HepG2 (cell line): ENCODE measurements around the gene C5orf47. TPM values are rescaled to one million over a fixed set of nuclear protein-coding genes. Genes with fewer than 3 reads are reported as not detected.

Source experiments
- ADNP ChIP-seq: sonication (generic); formaldehyde crosslinking; IDR thresholded peaks from 2 replicates; pipeline ENCODE4 v1.4.0; 2020; ENCODE audit warnings: missing genetic modification reagents
- ATF7-NPFF ChIP-seq: sonication (generic); formaldehyde crosslinking; IDR thresholded peaks from 2 replicates; pipeline ENCODE4 v1.8.1; 2023; ENCODE audit warnings: mild to moderate bottlenecking, low read depth, missing genetic modification reagents, moderate library complexity
- EHMT2 ChIP-seq: fragments of 200-600 bp; sonication (generic); IDR thresholded peaks from 2 replicates; pipeline ENCODE4 v1.7.0; 2017; ENCODE audit warnings: antibody characterized with exemption, low read depth, low read length, borderline replicate concordance
- HOXA5 ChIP-seq: sonication (generic); formaldehyde crosslinking; IDR thresholded peaks from 2 replicates; pipeline ENCODE4 v1.4.0; 2020; ENCODE audit warnings: missing genetic modification reagents
- MTF1 ChIP-seq: sonication (generic); formaldehyde crosslinking; IDR thresholded peaks from 2 replicates; pipeline ENCODE4 v1.5.0; 2020; ENCODE audit warnings: missing genetic modification reagents
- PITX1 ChIP-seq: sonication (generic); formaldehyde crosslinking; IDR thresholded peaks from 2 replicates; pipeline ENCODE4 v1.5.1; 2020; ENCODE audit warnings: mild to moderate bottlenecking, missing genetic modification reagents
- SETDB1 ChIP-seq: sonication (generic); formaldehyde crosslinking; IDR thresholded peaks from 2 replicates; pipeline ENCODE4 v1.5.1; 2020; ENCODE audit warnings: missing genetic modification reagents, mild to moderate bottlenecking, borderline replicate concordance
- TAF15 ChIP-seq: fragments of 200-400 bp; formaldehyde crosslinking; IDR thresholded peaks from one replicate; pipeline ENCODE4 v1.6.1; 2018; ENCODE audit warnings: mild to moderate bottlenecking, low read depth, low read length; ENCODE audit not compliant: poor library complexity, severe bottlenecking
- ZBTB8A ChIP-seq: sonication (generic); formaldehyde crosslinking; IDR thresholded peaks from 2 replicates; pipeline ENCODE4 v1.4.0; 2020; ENCODE audit warnings: mild to moderate bottlenecking, low read depth, missing genetic modification reagents, borderline replicate concordance
- ZMYM4 ChIP-seq: sonication (generic); formaldehyde crosslinking; IDR thresholded peaks from 2 replicates; pipeline ENCODE4 v1.8.1; 2023; ENCODE audit warnings: mild to moderate bottlenecking, missing genetic modification reagents
- ZNF547 ChIP-seq: sonication (generic); formaldehyde crosslinking; IDR thresholded peaks from 2 replicates; pipeline ENCODE4 v1.5.1; 2020; ENCODE audit warnings: mild to moderate bottlenecking, missing genetic modification reagents
- ZNF570 ChIP-seq: sonication (generic); formaldehyde crosslinking; IDR thresholded peaks from 2 replicates; pipeline ENCODE4 v1.4.0; 2020; ENCODE audit warnings: mild to moderate bottlenecking, missing genetic modification reagents, borderline replicate concordance
- ZNF619 ChIP-seq: sonication (generic); formaldehyde crosslinking; IDR thresholded peaks from 2 replicates; pipeline ENCODE4 v1.4.0; 2020; ENCODE audit warnings: mild to moderate bottlenecking, missing genetic modification reagents
- ZNF674 ChIP-seq: sonication (generic); formaldehyde crosslinking; IDR thresholded peaks from 2 replicates; pipeline ENCODE4 v1.5.0; 2020; ENCODE audit warnings: low read depth, mild to moderate bottlenecking, missing genetic modification reagents
- polyA plus RNA-seq, 8 experiments: library from polyadenylated mRNA; depleted of rRNA in 3 of 8; stranded (reverse) in 7 of 8; unstranded in 1 of 8; fragments of >200 nt; fragmentation: Illumina TruSeq in 4 of 8; extraction: Trizol in 4 of 8; gene quantifications; 2 replicates each; pipeline versions ENCODE4 v1.2.1 to v1.2.3, GENCODE V29; 2011 to 2016; ENCODE audit warnings: low read depth in 4 of 8, missing spikeins in 1 of 8, mixed read lengths in 1 of 8; ENCODE audit not compliant: insufficient read depth in 1 of 8
- total RNA-seq, 5 experiments: library from RNA; depleted of rRNA; stranded (reverse); fragments of >200 nt; fragmentation: Illumina TruSeq; extraction: Trizol; gene quantifications; 2 replicates each; pipeline ENCODE4 v1.2.3, GENCODE V29; 2016; ENCODE audit warnings: low read depth in 1 of 5
- TF ChIP-seq, protein P1 (sequence below): sonication (generic); formaldehyde crosslinking; IDR thresholded peaks from 2 replicates; pipeline ENCODE4 v1.8.1; 2023; ENCODE audit warnings: mild to moderate bottlenecking, missing genetic modification reagents, borderline replicate concordance
- TF ChIP-seq, protein P2 (sequence below): sonication (generic); formaldehyde crosslinking; IDR thresholded peaks from 2 replicates; pipeline ENCODE4 v1.5.1; 2020; ENCODE audit warnings: missing genetic modification reagents, mild to moderate bottlenecking, borderline replicate concordance
- TF ChIP-seq, protein P3 (sequence below): sonication (generic); formaldehyde crosslinking; conservative IDR thresholded peaks from 2 replicates; pipeline ENCODE4 v1.4.0; 2020; ENCODE audit warnings: missing genetic modification reagents
- TF ChIP-seq, protein P4 (sequence below): sonication (generic); formaldehyde crosslinking; IDR thresholded peaks from 2 replicates; pipeline ENCODE4 v1.5.0; 2020; ENCODE audit warnings: missing genetic modification reagents
- TF ChIP-seq, protein P5 (sequence below): sonication (generic); formaldehyde crosslinking; IDR thresholded peaks from 2 replicates; pipeline ENCODE4 v1.9.0; 2022; ENCODE audit warnings: low read depth, missing genetic modification reagents
- TF ChIP-seq, protein P6 (sequence below): sonication (generic); formaldehyde crosslinking; IDR thresholded peaks from 2 replicates; pipeline ENCODE4 v1.4.0; 2020; ENCODE audit warnings: mild to moderate bottlenecking, low read depth, missing genetic modification reagents

C5orf47 gene
- total and polyA plus RNA-seq, 2 of the 13 experiments (the other 11 are each of a cell fraction or from before 2014, with no cell fraction given) = not detected

DNA sequence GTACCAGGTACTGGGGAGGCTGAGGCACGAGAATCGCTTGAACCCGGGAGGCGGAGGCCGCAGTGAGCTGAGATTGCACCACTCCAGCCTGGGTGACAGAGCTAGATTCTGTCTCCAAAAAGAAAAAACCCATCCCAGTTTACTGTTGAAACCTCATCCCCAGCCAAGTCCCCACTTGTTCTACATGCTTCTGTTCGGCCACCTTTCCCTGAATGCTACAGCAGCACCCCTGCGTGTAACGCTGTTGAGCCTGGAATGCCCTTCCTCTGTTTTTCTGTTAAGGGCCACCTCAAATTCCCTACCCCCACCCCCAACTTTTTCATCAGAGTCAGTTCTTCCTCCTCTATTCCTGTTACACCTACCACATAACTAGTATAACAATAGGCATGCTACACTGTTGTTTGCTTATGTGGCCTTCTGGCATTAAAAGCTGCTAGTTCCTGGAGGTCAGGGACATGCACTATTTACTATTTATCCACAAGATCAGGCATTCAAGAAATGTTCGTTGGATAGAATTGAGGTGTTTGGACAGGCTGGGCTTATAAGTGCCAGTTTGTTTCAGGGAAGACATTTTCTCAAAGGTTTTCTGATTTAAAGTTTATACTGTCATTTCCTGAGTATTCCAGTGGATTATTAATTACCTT is 47.1 kb upstream of the C5orf47 start (continued):
- TF ChIP-seq, protein P1, sequence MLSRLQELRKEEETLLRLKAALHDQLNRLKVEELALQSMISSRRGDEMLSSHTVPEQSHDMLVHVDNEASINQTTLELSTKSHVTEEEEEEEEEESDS (CRISPR knock-in tag) = no peak
- TF ChIP-seq, protein P2, sequence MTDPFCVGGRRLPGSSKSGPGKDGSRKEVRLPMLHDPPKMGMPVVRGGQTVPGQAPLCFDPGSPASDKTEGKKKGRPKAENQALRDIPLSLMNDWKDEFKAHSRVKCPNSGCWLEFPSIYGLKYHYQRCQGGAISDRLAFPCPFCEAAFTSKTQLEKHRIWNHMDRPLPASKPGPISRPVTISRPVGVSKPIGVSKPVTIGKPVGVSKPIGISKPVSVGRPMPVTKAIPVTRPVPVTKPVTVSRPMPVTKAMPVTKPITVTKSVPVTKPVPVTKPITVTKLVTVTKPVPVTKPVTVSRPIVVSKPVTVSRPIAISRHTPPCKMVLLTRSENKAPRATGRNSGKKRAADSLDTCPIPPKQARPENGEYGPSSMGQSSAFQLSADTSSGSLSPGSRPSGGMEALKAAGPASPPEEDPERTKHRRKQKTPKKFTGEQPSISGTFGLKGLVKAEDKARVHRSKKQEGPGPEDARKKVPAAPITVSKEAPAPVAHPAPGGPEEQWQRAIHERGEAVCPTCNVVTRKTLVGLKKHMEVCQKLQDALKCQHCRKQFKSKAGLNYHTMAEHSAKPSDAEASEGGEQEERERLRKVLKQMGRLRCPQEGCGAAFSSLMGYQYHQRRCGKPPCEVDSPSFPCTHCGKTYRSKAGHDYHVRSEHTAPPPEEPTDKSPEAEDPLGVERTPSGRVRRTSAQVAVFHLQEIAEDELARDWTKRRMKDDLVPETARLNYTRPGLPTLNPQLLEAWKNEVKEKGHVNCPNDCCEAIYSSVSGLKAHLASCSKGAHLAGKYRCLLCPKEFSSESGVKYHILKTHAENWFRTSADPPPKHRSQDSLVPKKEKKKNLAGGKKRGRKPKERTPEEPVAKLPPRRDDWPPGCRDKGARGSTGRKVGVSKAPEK (CRISPR knock-in tag) = 0 out of 2 replicates have a peak, but pooled peaks have one; percentile 60
- TF ChIP-seq PITX1 (peak; percentile 80; the same call in 1 of the 2 replicates), SETDB1 (CRISPR knock-in tag) (no peak), HOXA5 (CRISPR knock-in tag) (peak; percentile 34; the same call in 1 of the 2 replicates), ADNP (CRISPR knock-in tag) (0 out of 2 replicates have a peak, but pooled peaks have one; percentile 54), ATF7-NPFF (CRISPR knock-in tag) (no peak), ZNF619 (CRISPR knock-in tag) (no peak), ZNF570 (no peak), ZBTB8A (no peak), TAF15 (no peak), ZNF547 (CRISPR knock-in tag) (no peak), ZNF674 (CRISPR knock-in tag) (no peak), MTF1 (CRISPR knock-in tag) (no peak), ZMYM4 (CRISPR knock-in tag) (peak; percentile 88), EHMT2 (no peak)
- TF ChIP-seq, protein P3, sequence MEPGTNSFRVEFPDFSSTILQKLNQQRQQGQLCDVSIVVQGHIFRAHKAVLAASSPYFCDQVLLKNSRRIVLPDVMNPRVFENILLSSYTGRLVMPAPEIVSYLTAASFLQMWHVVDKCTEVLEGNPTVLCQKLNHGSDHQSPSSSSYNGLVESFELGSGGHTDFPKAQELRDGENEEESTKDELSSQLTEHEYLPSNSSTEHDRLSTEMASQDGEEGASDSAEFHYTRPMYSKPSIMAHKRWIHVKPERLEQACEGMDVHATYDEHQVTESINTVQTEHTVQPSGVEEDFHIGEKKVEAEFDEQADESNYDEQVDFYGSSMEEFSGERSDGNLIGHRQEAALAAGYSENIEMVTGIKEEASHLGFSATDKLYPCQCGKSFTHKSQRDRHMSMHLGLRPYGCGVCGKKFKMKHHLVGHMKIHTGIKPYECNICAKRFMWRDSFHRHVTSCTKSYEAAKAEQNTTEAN = 0 out of 2 replicates have a peak, but pooled peaks have one; percentile 65
- TF ChIP-seq, protein P4, sequence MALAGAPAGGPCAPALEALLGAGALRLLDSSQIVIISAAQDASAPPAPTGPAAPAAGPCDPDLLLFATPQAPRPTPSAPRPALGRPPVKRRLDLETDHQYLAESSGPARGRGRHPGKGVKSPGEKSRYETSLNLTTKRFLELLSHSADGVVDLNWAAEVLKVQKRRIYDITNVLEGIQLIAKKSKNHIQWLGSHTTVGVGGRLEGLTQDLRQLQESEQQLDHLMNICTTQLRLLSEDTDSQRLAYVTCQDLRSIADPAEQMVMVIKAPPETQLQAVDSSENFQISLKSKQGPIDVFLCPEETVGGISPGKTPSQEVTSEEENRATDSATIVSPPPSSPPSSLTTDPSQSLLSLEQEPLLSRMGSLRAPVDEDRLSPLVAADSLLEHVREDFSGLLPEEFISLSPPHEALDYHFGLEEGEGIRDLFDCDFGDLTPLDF (CRISPR knock-in tag) = no peak
- TF ChIP-seq, protein P5, sequence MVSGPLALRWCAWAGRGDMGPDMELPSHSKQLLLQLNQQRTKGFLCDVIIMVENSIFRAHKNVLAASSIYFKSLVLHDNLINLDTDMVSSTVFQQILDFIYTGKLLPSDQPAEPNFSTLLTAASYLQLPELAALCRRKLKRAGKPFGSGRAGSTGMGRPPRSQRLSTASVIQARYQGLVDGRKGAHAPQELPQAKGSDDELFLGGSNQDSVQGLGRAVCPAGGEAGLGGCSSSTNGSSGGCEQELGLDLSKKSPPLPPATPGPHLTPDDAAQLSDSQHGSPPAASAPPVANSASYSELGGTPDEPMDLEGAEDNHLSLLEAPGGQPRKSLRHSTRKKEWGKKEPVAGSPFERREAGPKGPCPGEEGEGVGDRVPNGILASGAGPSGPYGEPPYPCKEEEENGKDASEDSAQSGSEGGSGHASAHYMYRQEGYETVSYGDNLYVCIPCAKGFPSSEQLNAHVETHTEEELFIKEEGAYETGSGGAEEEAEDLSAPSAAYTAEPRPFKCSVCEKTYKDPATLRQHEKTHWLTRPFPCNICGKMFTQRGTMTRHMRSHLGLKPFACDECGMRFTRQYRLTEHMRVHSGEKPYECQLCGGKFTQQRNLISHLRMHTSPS (CRISPR knock-in tag) = peak; percentile 34; the same call in 1 of the 2 replicates
- TF ChIP-seq, protein P6, sequence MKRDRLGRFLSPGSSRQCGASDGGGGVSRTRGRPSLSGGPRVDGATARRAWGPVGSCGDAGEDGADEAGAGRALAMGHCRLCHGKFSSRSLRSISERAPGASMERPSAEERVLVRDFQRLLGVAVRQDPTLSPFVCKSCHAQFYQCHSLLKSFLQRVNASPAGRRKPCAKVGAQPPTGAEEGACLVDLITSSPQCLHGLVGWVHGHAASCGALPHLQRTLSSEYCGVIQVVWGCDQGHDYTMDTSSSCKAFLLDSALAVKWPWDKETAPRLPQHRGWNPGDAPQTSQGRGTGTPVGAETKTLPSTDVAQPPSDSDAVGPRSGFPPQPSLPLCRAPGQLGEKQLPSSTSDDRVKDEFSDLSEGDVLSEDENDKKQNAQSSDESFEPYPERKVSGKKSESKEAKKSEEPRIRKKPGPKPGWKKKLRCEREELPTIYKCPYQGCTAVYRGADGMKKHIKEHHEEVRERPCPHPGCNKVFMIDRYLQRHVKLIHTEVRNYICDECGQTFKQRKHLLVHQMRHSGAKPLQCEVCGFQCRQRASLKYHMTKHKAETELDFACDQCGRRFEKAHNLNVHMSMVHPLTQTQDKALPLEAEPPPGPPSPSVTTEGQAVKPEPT (CRISPR knock-in tag) = no peak
